RWPE2 (cell line): Measurements from ENCODE around the gene MEF2B.

Experiments used
- ATAC-seq: fragments of 200-7000 bp; cut with Tn5 transposase; 3 replicates; pipeline ENCODE4 v1.9.1; 2021; ENCODE audit warnings: low read depth
- DNase-seq: peaks from one replicate; pipeline ENCODE4 v3.0.0-alpha.2; 2020; ENCODE audit warnings: low spot score
- H3K27ac ChIP-seq: fragments of 450-650 bp; 2 replicates; pipeline ENCODE4 v1.5.1; 2017; ENCODE audit warnings: mild to moderate bottlenecking; ENCODE audit not compliant: poor library complexity, severe bottlenecking
- H3K27me3 ChIP-seq: fragments of 250-450 bp; sonication (Bioruptor Pico); 2 replicates; pipeline ENCODE4 v1.5.1; 2021; ENCODE audit warnings: mild to moderate bottlenecking, moderate library complexity; ENCODE audit not compliant: insufficient read depth, poor library complexity, severe bottlenecking
- H3K36me3 ChIP-seq: fragments of 250-450 bp; sonication (Bioruptor Pico); 2 replicates; pipeline ENCODE4 v1.5.1; 2020; ENCODE audit warnings: low read depth, mild to moderate bottlenecking, moderate library complexity
- H3K4me1 ChIP-seq: fragments of 250-450 bp; sonication (Bioruptor Pico); 2 replicates; pipeline ENCODE4 v1.5.1; 2021; ENCODE audit warnings: mild to moderate bottlenecking, moderate library complexity; ENCODE audit not compliant: insufficient read depth, poor library complexity, severe bottlenecking
- H3K4me3 ChIP-seq: fragments of 250-450 bp; sonication (Bioruptor Pico); 2 replicates; pipeline ENCODE4 v1.5.1; 2021; ENCODE audit warnings: mild to moderate bottlenecking, moderate library complexity; ENCODE audit not compliant: severe bottlenecking
- H3K9me3 ChIP-seq: fragments of 250-450 bp; sonication (Bioruptor Pico); 2 replicates; pipeline ENCODE4 v1.5.1; 2021; ENCODE audit warnings: mild to moderate bottlenecking, moderate library complexity; ENCODE audit not compliant: severe bottlenecking
- TF ChIP-seq, protein P1 (sequence below): fragments of 450-650 bp; IDR thresholded peaks from one replicate; pipeline ENCODE4 v1.5.1; 2017; ENCODE audit warnings: mild to moderate bottlenecking, moderate library complexity; ENCODE audit not compliant: poor library complexity, severe bottlenecking

MEF2B gene

DNA sequence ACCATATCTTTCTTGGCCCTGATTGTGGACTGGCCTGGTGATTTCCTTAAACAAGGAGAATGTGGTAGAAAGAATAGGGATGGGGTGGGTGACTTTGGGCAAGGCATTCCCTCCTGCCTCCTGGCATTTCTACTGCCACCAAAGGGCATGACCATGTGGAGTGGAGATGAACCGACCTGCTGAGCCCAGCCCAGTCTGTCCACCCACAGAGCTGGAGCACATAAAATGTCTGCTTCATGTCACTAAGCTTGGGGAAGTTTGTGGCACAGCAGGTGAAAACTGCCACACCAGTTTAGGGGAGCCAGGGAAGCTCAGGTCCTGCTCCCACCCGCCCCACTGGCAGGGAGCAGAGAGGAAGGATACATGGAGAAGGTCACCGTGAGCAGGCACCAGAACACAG lies 38.1 kb downstream of the MEF2B start:
- H3K36me3 ChIP-seq = peaks cover 8% of the 10 kb centered on the region; the same call in 1 of the 2 replicates
- ATAC-seq (no peak), DNase-seq (no peak)
- H3K9me3 ChIP-seq = peaks cover 9% of the 10 kb centered on the region
- TF ChIP-seq, protein P1, sequence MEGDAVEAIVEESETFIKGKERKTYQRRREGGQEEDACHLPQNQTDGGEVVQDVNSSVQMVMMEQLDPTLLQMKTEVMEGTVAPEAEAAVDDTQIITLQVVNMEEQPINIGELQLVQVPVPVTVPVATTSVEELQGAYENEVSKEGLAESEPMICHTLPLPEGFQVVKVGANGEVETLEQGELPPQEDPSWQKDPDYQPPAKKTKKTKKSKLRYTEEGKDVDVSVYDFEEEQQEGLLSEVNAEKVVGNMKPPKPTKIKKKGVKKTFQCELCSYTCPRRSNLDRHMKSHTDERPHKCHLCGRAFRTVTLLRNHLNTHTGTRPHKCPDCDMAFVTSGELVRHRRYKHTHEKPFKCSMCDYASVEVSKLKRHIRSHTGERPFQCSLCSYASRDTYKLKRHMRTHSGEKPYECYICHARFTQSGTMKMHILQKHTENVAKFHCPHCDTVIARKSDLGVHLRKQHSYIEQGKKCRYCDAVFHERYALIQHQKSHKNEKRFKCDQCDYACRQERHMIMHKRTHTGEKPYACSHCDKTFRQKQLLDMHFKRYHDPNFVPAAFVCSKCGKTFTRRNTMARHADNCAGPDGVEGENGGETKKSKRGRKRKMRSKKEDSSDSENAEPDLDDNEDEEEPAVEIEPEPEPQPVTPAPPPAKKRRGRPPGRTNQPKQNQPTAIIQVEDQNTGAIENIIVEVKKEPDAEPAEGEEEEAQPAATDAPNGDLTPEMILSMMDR = no peak
- no peak overlapping the region for H3K4me3 ChIP-seq
- H3K27me3 ChIP-seq = no peaks in the 10 kb centered on the region
- H3K27ac ChIP-seq = no peak overlapping the region
- no peaks in the 10 kb centered on the region for H3K4me1 ChIP-seq

- H3K27ac ChIP-seq = no peak overlapping the region
- H3K9me3 ChIP-seq = peaks cover 11% of the 10 kb centered on the region
- H3K4me3 ChIP-seq = no peak overlapping the region
- DNase-seq (no peak), ATAC-seq (no peak)
- no peaks in the 10 kb centered on the region for H3K4me1 ChIP-seq
- TF ChIP-seq, protein P1 = no peak
- H3K27me3 ChIP-seq = no peaks in the 10 kb centered on the region
- H3K36me3 ChIP-seq = peaks cover 23% of the 10 kb centered on the region
Observed at GRCh38 chr19:19126102-19126501, 44.0 kb downstream of the MEF2B start.

- Histone ChIP-seq H3K36me3 (peaks cover 27% of the 10 kb centered on the region), H3K27me3 (no peaks in the 10 kb centered on the region), H3K27ac (no peak overlapping the region), H3K4me3 (no peak overlapping the region), H3K4me1 (no peaks in the 10 kb centered on the region), H3K9me3 (peaks cover 11% of the 10 kb centered on the region)
- TF ChIP-seq, protein P1 = no peak
- DNase-seq (no peak), ATAC-seq (no peak)
Observed at GRCh38 chr19:19123386-19123785, 46.7 kb downstream of the MEF2B start.

DNA sequence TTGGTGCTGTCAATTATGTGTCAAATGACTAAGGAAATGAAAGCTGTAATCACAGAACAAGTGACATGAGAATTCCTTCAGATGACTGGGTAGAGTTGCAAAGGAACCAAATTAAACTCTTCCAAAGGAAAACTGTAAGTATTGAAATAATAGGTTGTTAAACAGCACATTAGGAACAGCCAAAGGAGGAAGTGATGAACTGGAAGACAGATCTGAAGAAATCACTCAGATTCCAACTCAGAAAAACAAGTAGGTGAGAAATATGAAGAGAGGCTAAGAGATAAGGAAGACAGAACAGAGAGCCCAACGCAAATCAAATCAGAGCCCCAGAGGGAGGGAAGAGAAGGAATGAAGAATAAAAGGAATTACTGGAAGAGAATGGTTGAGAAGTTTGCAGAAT lies 47.2 kb downstream of the MEF2B start:
- Histone ChIP-seq H3K4me1 (no peaks in the 10 kb centered on the region), H3K4me3 (no peak overlapping the region), H3K27me3 (no peaks in the 10 kb centered on the region), H3K36me3 (peaks cover 27% of the 10 kb centered on the region), H3K9me3 (peaks cover 11% of the 10 kb centered on the region), H3K27ac (no peak overlapping the region)
- DNase-seq = no peak
- no peak for ATAC-seq
- TF ChIP-seq, protein P1 = no peak

DNA sequence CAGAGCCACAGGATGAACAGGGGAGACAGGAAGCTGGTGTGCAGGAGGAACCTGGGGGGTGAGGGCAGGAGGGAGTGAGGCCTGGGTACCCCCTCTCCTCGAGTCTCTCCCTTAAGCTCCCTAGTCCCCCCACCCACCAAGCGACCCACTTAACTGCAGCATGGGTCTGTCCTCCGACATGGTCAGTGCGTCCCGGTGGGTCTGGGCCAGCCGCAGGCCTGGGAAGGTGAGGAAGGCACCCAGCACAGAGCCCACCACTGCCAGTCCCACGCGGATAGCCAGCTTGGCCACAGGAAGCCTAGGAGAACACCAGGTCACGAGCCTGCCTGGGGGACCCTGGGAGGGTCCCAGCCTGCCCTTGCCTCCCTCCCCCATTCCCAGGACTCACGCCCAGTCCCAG lies 48.7 kb downstream of the MEF2B start:
- ATAC-seq = no peak
- Histone ChIP-seq H3K4me1 (no peaks in the 10 kb centered on the region), H3K27me3 (no peaks in the 10 kb centered on the region), H3K9me3 (peaks cover 11% of the 10 kb centered on the region), H3K4me3 (no peak overlapping the region), H3K27ac (no peak overlapping the region), H3K36me3 (peaks cover 27% of the 10 kb centered on the region)
- TF ChIP-seq, protein P1 = no peak
- no peak for DNase-seq
